Measurements from ENCODE around the gene ADGRG3. TPM values are rescaled to one million over a fixed set of nuclear protein-coding genes. Genes with fewer than 3 reads are reported as not detected.

ADGRG3 gene
- total and polyA plus RNA-seq, 8 donors: 0.46 to 50.2 (median 1.7) TPM; not detected in 2

- Histone ChIP-seq H3K4me1 (peaks cover 11 to 23% (median 17%) of the 10 kb centered on the region in 4 donors), H3K27ac (no peak overlapping the region), H3K36me3 (no peaks in the 10 kb centered on the region), H3K27me3 (no peaks in the 10 kb centered on the region), H3K9me3 (no peaks in the 10 kb centered on the region), H3K4me3 (no peak overlapping the region)
- DNase-seq: no peak
- intact Hi-C loops (cut with DNase I; ENCODE audit: low total_unique reads): no loop called here
- 59 to 76% (median 73%) methylated on average over 2 of the region's 2 CpGs for WGBS, 5 donors
- TF ChIP-seq POLR2AphosphoS5 (IDR thresholded peaks at IDR 0.05) (no peak), POLR2A (IDR thresholded peaks at IDR 0.05) (no peak), EP300 (IDR thresholded peaks at IDR 0.05) (no peak), CTCF (IDR thresholded peaks at IDR 0.05) (no peak)
These were observed 63.9 kb downstream of the ADGRG3 start for GRCh38 chr16:57732037-57732436.

- no peak for DNase-seq
- TF ChIP-seq POLR2A (IDR thresholded peaks at IDR 0.05) (no peak), EP300 (IDR thresholded peaks at IDR 0.05) (no peak), POLR2AphosphoS5 (IDR thresholded peaks at IDR 0.05) (no peak), CTCF (IDR thresholded peaks at IDR 0.05) (no peak)
- WGBS, 5 donors: 64 to 81% (median 72%) methylated on average over 2 of the region's 2 CpGs
- Histone ChIP-seq H3K4me1 (peaks cover 14 to 30% (median 21%) of the 10 kb centered on the region in 4 donors), H3K27me3 (no peaks in the 10 kb centered on the region), H3K36me3 (no peaks in the 10 kb centered on the region), H3K9me3 (no peaks in the 10 kb centered on the region), H3K27ac (no peak overlapping the region), H3K4me3 (no peak overlapping the region)
- intact Hi-C loops (cut with DNase I; ENCODE audit: low total_unique reads): no loop called here
These were observed 64.6 kb downstream of the ADGRG3 start for GRCh38 chr16:57732714-57733113.

GRCh38 chr16:57734308-57734924 lies 66.3 kb downstream of the ADGRG3 start:
- intact Hi-C loops (cut with DNase I; ENCODE audit: low total_unique reads): no loop called here
- no peak for DNase-seq
- Histone ChIP-seq H3K36me3 (peaks cover 0 to 11% (median 0%) of the 10 kb centered on the region in 4 donors), H3K27me3 (no peaks in the 10 kb centered on the region), H3K9me3 (no peaks in the 10 kb centered on the region), H3K4me1 (peaks cover 14 to 38% (median 23%) of the 10 kb centered on the region in 4 donors), H3K4me3 (peak overlapping the region; percentile 72 to 97 (median 86)), H3K27ac (peak overlapping the region; percentile 82 to 93 (median 87))
- 45 to 51% (median 48%) methylated on average over 20 of the region's 20 CpGs for WGBS, 5 donors
- TF ChIP-seq POLR2AphosphoS5 (IDR thresholded peaks at IDR 0.05) (no peak), EP300 (IDR thresholded peaks at IDR 0.05) (no peak), CTCF (IDR thresholded peaks at IDR 0.05) (no peak), POLR2A (IDR thresholded peaks at IDR 0.05) (no peak)

GRCh38 chr16:57734925-57735754 lies 67.0 kb downstream of the ADGRG3 start:
- TF ChIP-seq CTCF (IDR thresholded peaks at IDR 0.05) (no peak), EP300 (IDR thresholded peaks at IDR 0.05) (no peak), POLR2A (IDR thresholded peaks at IDR 0.05) (no peak), POLR2AphosphoS5 (IDR thresholded peaks at IDR 0.05) (peak; percentile 32 to 76 (median 54))
- Histone ChIP-seq H3K4me3 (peak overlapping the region; percentile 77 to 97 (median 92)), H3K27ac (peak overlapping the region; percentile 82 to 93 (median 87)), H3K36me3 (peaks cover 0 to 18% (median under 1%) of the 10 kb centered on the region in 4 donors), H3K9me3 (no peaks in the 10 kb centered on the region), H3K4me1 (peaks cover 14 to 40% (median 23%) of the 10 kb centered on the region in 4 donors), H3K27me3 (no peaks in the 10 kb centered on the region)
- 0 to 1% (median 1%) methylated on average over 43 to 45 of the region's 45 CpGs for WGBS, 5 donors
- DNase-seq: peak; percentile 98 to 100
- intact Hi-C loops (cut with DNase I; ENCODE audit: low total_unique reads): no loop called here

Measured in stomach (tissue), 9 donors.